UCSD-AML1 (cell line): ENCODE data around the gene PRICKLE1.

ENCODE experiments used
- DNase-seq: peaks from one replicate; lab custom pipeline; 2025; ENCODE audit not compliant: unreplicated experiment; lab: John Stamatoyannopoulos, UW

PRICKLE1 gene

GRCh38 chr12:42459336-42459847 is 130.2 kb downstream of the PRICKLE1 start:
- DNase-seq: no peak

- DNase-seq: no peak
These were observed 131.0 kb downstream of the PRICKLE1 start for GRCh38 chr12:42458575-42458974.

- DNase-seq: peak; percentile 14
These were observed 139.3 kb downstream of the PRICKLE1 start for GRCh38 chr12:42450248-42450647.

GRCh38 chr12:42448841-42449240 is 140.7 kb downstream of the PRICKLE1 start:
- DNase-seq: no peak

GRCh38 chr12:42447371-42447786 is 142.2 kb downstream of the PRICKLE1 start:
- DNase-seq: no peak

GRCh38 chr12:42446761-42447160 is 142.8 kb downstream of the PRICKLE1 start:
- DNase-seq: no peak

- DNase-seq: no peak
These were observed 143.7 kb downstream of the PRICKLE1 start for GRCh38 chr12:42445891-42446290.

GRCh38 chr12:42444192-42444943 is 145.2 kb downstream of the PRICKLE1 start:
- no peak for DNase-seq

- DNase-seq: no peak
These were observed 146.7 kb downstream of the PRICKLE1 start for GRCh38 chr12:42442888-42443287.

GRCh38 chr12:42442311-42442759 is 147.2 kb downstream of the PRICKLE1 start:
- no peak for DNase-seq

GRCh38 chr12:42440608-42441007 is 148.9 kb downstream of the PRICKLE1 start:
- no peak for DNase-seq

- DNase-seq: no peak
These were observed 156.9 kb downstream of the PRICKLE1 start for GRCh38 chr12:42432517-42433140.

GRCh38 chr12:42428850-42429249 is 160.7 kb downstream of the PRICKLE1 start:
- no peak for DNase-seq

GRCh38 chr12:42426746-42427145 is 162.8 kb downstream of the PRICKLE1 start:
- DNase-seq: peak; percentile 12

GRCh38 chr12:42422785-42423184 is 166.8 kb downstream of the PRICKLE1 start:
- DNase-seq: no peak

- no peak for DNase-seq
These were observed 167.4 kb downstream of the PRICKLE1 start for GRCh38 chr12:42421844-42422779.

- DNase-seq: no peak
These were observed 169.2 kb downstream of the PRICKLE1 start for GRCh38 chr12:42420395-42420794.

GRCh38 chr12:42410340-42410739 is 179.2 kb downstream of the PRICKLE1 start:
- no peak for DNase-seq

- no peak for DNase-seq
These were observed 180.1 kb downstream of the PRICKLE1 start for GRCh38 chr12:42409471-42409870.

- DNase-seq: no peak
These were observed 182.2 kb downstream of the PRICKLE1 start for GRCh38 chr12:42407306-42407705.
